ENCODE data around the gene SLC2A4RG. TPM values are rescaled to one million over a fixed set of nuclear protein-coding genes. Genes with fewer than 3 reads are reported as not detected.

The SLC2A4RG gene
- total RNA-seq, 1 experiment from 2014 or later, result 121 TPM

- CTCF ChIA-PET, result no interaction called here
- POLR2A ChIA-PET, result no interaction called here
- Histone ChIP-seq H3K79me2 (ENCODE audit: insufficient read depth, low read length) (peaks cover 18% of the 10 kb centered on the region), H3K4me2 (ENCODE audit: low read length) (no peak overlapping the region), H4K20me1 (ENCODE audit: insufficient read depth) (no peaks in the 10 kb centered on the region), H3K9me2 (ENCODE audit: insufficient read depth) (no peaks in the 10 kb centered on the region), H3K4me1 (ENCODE audit: control insufficient read depth in 1 of 2, insufficient read depth in 2 of 2, low read length in 2 of 2) (peaks cover 7 to 13% of the 10 kb centered on the region in 2 experiments; a peak in 3 of 4 replicates), H3K9ac (ENCODE audit: low read length) (no peak overlapping the region), H3K27ac (ENCODE audit: low read depth, low read length) (no peak overlapping the region), H2AFZ (ENCODE audit: low read depth, low read length, poor library complexity, severe bottlenecking) (no peak overlapping the region), H3K36me3 (ENCODE audit: control insufficient read depth in 1 of 2, insufficient read depth in 2 of 2, low read length in 2 of 2) (peaks cover 3 to 23% of the 10 kb centered on the region in 2 experiments; a peak in 2 of 4 replicates), H3K9me3 (ENCODE audit: control insufficient read depth in 1 of 2, insufficient read depth in 1 of 2, low read depth in 1 of 2, low read length in 2 of 2) (no peaks in the 10 kb centered on the region), H3K27me3 (ENCODE audit: insufficient read depth, low read length) (no peaks in the 10 kb centered on the region), H3K4me3 (replicated peaks in 1 of 2; ENCODE audit: low read depth in 1 of 2, low read length in 2 of 2) (no peak overlapping the region)
- no TSS peak for BruUV-seq (replicated peaks)
- intact Hi-C loops (cut with micrococcal nuclease), result no loop called here
- no peak for TF ChIP-seq EZH2 (IDR thresholded peaks at IDR 0.05)
- RAD21 ChIA-PET (ENCODE audit: low non-redundant PET in 1 of 2, low total read pairs in 2 of 2, uncharacterized antibody in 2 of 2, unreplicated experiment in 2 of 2), result no interaction called here
- DNase-seq (ENCODE audit: low read depth, low spot score) (no peak), ATAC-seq (no peak)
Observed at GRCh38 chr20:63744574-63745423, 5.2 kb downstream of the SLC2A4RG start.

- no peaks in the 10 kb centered on the region for H3K9me3 ChIP-seq (ENCODE audit: control insufficient read depth in 1 of 2, insufficient read depth in 1 of 2, low read depth in 1 of 2, low read length in 2 of 2)
- no peak overlapping the region for H3K27ac ChIP-seq (ENCODE audit: low read depth, low read length)
- no peak overlapping the region for H2AFZ ChIP-seq (ENCODE audit: low read depth, low read length, poor library complexity, severe bottlenecking)
- TF ChIP-seq EGR1 (IDR thresholded peaks at IDR 0.05; ENCODE audit: low read depth) (no peak), YY1 (IDR thresholded peaks at IDR 0.05; ENCODE audit: extremely low read depth, insufficient replicate concordance, low read depth, low read length) (no peak), SRF (IDR thresholded peaks at IDR 0.05; ENCODE audit: low read depth) (no peak), ATF3 (IDR thresholded peaks at IDR 0.05) (no peak), SIN3A (IDR thresholded peaks at IDR 0.05; ENCODE audit: low read depth) (no peak), ZFX (IDR thresholded peaks at IDR 0.05) (no peak), EZH2 (IDR thresholded peaks at IDR 0.05) (no peak), CTCF (IDR thresholded peaks at IDR 0.05 in 2 of 3, conservative IDR thresholded peaks at IDR 0.05 in 1 of 3; ENCODE audit: borderline replicate concordance in 1 of 3, insufficient read depth in 1 of 3, low read depth in 2 of 3, low read length in 2 of 3) (no peak), JUND (IDR thresholded peaks at IDR 0.05) (no peak), SP1 (IDR thresholded peaks at IDR 0.05; ENCODE audit: low read depth) (no peak), POLR2A (IDR thresholded peaks at IDR 0.05; ENCODE audit: borderline replicate concordance, extremely low read depth, insufficient read depth, insufficient read length) (no peak), ELF1 (IDR thresholded peaks at IDR 0.05; ENCODE audit: borderline replicate concordance, low read depth) (no peak), EZH2phosphoT487 (IDR thresholded peaks at IDR 0.05; ENCODE audit: borderline replicate concordance) (no peak), CEBPB (IDR thresholded peaks at IDR 0.05; ENCODE audit: low read depth) (no peak)
- no peak overlapping the region for H3K4me2 ChIP-seq (ENCODE audit: low read length)
- peaks cover 7 to 13% of the 10 kb centered on the region in 2 experiments; a peak in 3 of 4 replicates for H3K4me1 ChIP-seq (ENCODE audit: control insufficient read depth in 1 of 2, insufficient read depth in 2 of 2, low read length in 2 of 2)
- DNase-seq (ENCODE audit: low read depth, low spot score), result no peak
- H3K9me2 ChIP-seq (ENCODE audit: insufficient read depth), result no peaks in the 10 kb centered on the region
- POLR2A ChIA-PET, result no interaction called here
- ATAC-seq, result no peak
- H3K79me2 ChIP-seq (ENCODE audit: insufficient read depth, low read length), result peaks cover 18% of the 10 kb centered on the region
- H3K9ac ChIP-seq (ENCODE audit: low read length), result no peak overlapping the region
- peaks cover 3 to 23% of the 10 kb centered on the region in 2 experiments; a peak in 2 of 4 replicates for H3K36me3 ChIP-seq (ENCODE audit: control insufficient read depth in 1 of 2, insufficient read depth in 2 of 2, low read length in 2 of 2)
- H3K27me3 ChIP-seq (ENCODE audit: insufficient read depth, low read length), result no peaks in the 10 kb centered on the region
- BruUV-seq (replicated peaks), result no TSS peak
- no peaks in the 10 kb centered on the region for H4K20me1 ChIP-seq (ENCODE audit: insufficient read depth)
- intact Hi-C loops (cut with micrococcal nuclease), result no loop called here
- no peak overlapping the region for H3K4me3 ChIP-seq (replicated peaks in 1 of 2; ENCODE audit: low read depth in 1 of 2, low read length in 2 of 2)
- RAD21 ChIA-PET (ENCODE audit: low non-redundant PET in 1 of 2, low total read pairs in 2 of 2, uncharacterized antibody in 2 of 2, unreplicated experiment in 2 of 2), result no interaction called here
- CTCF ChIA-PET, result no interaction called here
Observed at GRCh38 chr20:63745424-63745805, 5.8 kb downstream of the SLC2A4RG start.

Measured in HCT116 (cell line).